WTC11 (cell line): ENCODE measurements around the gene RASD1. TPM values are rescaled to one million over a fixed set of nuclear protein-coding genes. Genes with fewer than 3 reads are reported as not detected.
A peak's percentile ranks its signal among the peaks of the same experiment; 100 is the strongest.

Experiments
- ATAC-seq: fragments of 200-7000 bp; cut with Tn5 transposase; 2 replicates; pipeline ENCODE4 v1.10.0; 2021; ENCODE audit warnings: mild to moderate bottlenecking, moderate library complexity
- CTCF ChIA-PET: fragments of 300-600 bp; sonication (Branson Sonifier 250); formaldehyde crosslinking; loops from one replicate; lab custom pipeline; 2021; ENCODE audit warnings: antibody characterized with exemption; lab: Charles Lee
- POLR2A ChIA-PET: fragments of 350-600 bp; sonication (Branson Sonifier 250); formaldehyde crosslinking; loops from one replicate; lab custom pipeline; 2021; ENCODE audit warnings: antibody characterized with exemption; lab: Charles Lee
- DNase-seq: peaks from one replicate; pipeline ENCODE4 v3.0.0; 2021; ENCODE audit warnings: low spot score
- H3K27ac Mint-ChIP-seq: 2 replicates; pipeline ENCODE4 v1.8.0; 2021; ENCODE audit warnings: mixed read lengths
- H3K27me3 Mint-ChIP-seq: 2 replicates; pipeline ENCODE4 v1.8.0; 2021; ENCODE audit warnings: low read depth, mild to moderate bottlenecking, moderate library complexity, mixed read lengths
- H3K36me3 Mint-ChIP-seq: 2 replicates; pipeline ENCODE4 v1.8.0; 2021; ENCODE audit warnings: mixed read lengths
- H3K4me1 Mint-ChIP-seq: 2 replicates; pipeline ENCODE4 v1.8.0; 2022; ENCODE audit warnings: mixed read lengths
- H3K4me3 Mint-ChIP-seq: 2 replicates; pipeline ENCODE4 v1.8.0; 2021; ENCODE audit warnings: mild to moderate bottlenecking, moderate library complexity, mixed read lengths
- H3K9me3 Mint-ChIP-seq: 2 replicates; pipeline ENCODE4 v1.8.0; 2021; ENCODE audit warnings: mixed read lengths
- CBFB ChIP-seq: sonication (generic); formaldehyde crosslinking; IDR thresholded peaks from 2 replicates; pipeline ENCODE4 v1.8.1; 2022; ENCODE audit warnings: mild to moderate bottlenecking, low read depth, missing genetic modification reagents
- CREB1 ChIP-seq: sonication (generic); formaldehyde crosslinking; IDR thresholded peaks from 2 replicates; pipeline ENCODE4 v1.8.0; 2023; ENCODE audit warnings: mild to moderate bottlenecking, missing genetic modification reagents
- CREM ChIP-seq: sonication (generic); formaldehyde crosslinking; IDR thresholded peaks from 2 replicates; pipeline ENCODE4 v1.8.1; 2022; ENCODE audit warnings: mild to moderate bottlenecking, missing genetic modification reagents, moderate library complexity
- CTCF ChIP-seq: fragments of 200-600 bp; IDR thresholded peaks from 2 replicates; pipeline ENCODE4 v1.8.0; 2022; ENCODE audit warnings: antibody characterized with exemption
- E2F4 ChIP-seq: sonication (generic); formaldehyde crosslinking; IDR thresholded peaks from 2 replicates; pipeline ENCODE4 v1.8.1; 2022; ENCODE audit warnings: low read depth, mild to moderate bottlenecking, moderate library complexity, missing genetic modification reagents, borderline replicate concordance
- E2F5 ChIP-seq: sonication (generic); formaldehyde crosslinking; IDR thresholded peaks from 2 replicates; pipeline ENCODE4 v1.8.1; 2022; ENCODE audit warnings: mild to moderate bottlenecking, moderate library complexity, missing genetic modification reagents
- ELF4 ChIP-seq: sonication (generic); formaldehyde crosslinking; IDR thresholded peaks from 2 replicates; pipeline ENCODE4 v1.8.1; 2022; ENCODE audit warnings: low read depth, mild to moderate bottlenecking, moderate library complexity, missing genetic modification reagents
- GRHL2 ChIP-seq: fragments of 250-450 bp; sonication (Bioruptor Pico); IDR thresholded peaks from 2 replicates; pipeline ENCODE4 v1.8.0; 2022; ENCODE audit warnings: mild to moderate bottlenecking, moderate library complexity; ENCODE audit not compliant: insufficient replicate concordance, severe bottlenecking
- IRF2 ChIP-seq: sonication (generic); formaldehyde crosslinking; IDR thresholded peaks from 2 replicates; pipeline ENCODE4 v1.8.0; 2022; ENCODE audit warnings: low read depth, missing genetic modification reagents, borderline replicate concordance
- MXD4 ChIP-seq: fragments of 250-450 bp; sonication (Bioruptor Pico); IDR thresholded peaks from 2 replicates; pipeline ENCODE4 v1.8.0; 2021; ENCODE audit warnings: mild to moderate bottlenecking, moderate library complexity, borderline replicate concordance
- NR3C1 ChIP-seq: sonication (generic); formaldehyde crosslinking; conservative IDR thresholded peaks from 2 replicates; pipeline ENCODE4 v1.8.1; 2023; ENCODE audit warnings: low read depth, mild to moderate bottlenecking, missing genetic modification reagents
- PRRX2 ChIP-seq: fragments of 250-450 bp; sonication (Bioruptor Pico); IDR thresholded peaks from 2 replicates; pipeline ENCODE4 v1.8.0; 2021; ENCODE audit warnings: mild to moderate bottlenecking
- SMAD3 ChIP-seq: sonication (generic); formaldehyde crosslinking; IDR thresholded peaks from 2 replicates; pipeline ENCODE4 v1.8.0; 2022; ENCODE audit warnings: missing genetic modification reagents, mild to moderate bottlenecking, borderline replicate concordance
- SP1 ChIP-seq: sonication (generic); formaldehyde crosslinking; conservative IDR thresholded peaks from 2 replicates; pipeline ENCODE4 v1.8.1; 2022; ENCODE audit warnings: missing genetic modification reagents
- STAT6 ChIP-seq: sonication (generic); formaldehyde crosslinking; conservative IDR thresholded peaks from 2 replicates; pipeline ENCODE4 v1.8.1; 2023; ENCODE audit warnings: mild to moderate bottlenecking, low read depth, missing genetic modification reagents, moderate library complexity
- TEAD1 ChIP-seq: sonication (generic); formaldehyde crosslinking; IDR thresholded peaks from 2 replicates; pipeline ENCODE4 v1.8.0; 2022; ENCODE audit warnings: mild to moderate bottlenecking, missing genetic modification reagents
- ZNF138 ChIP-seq: sonication (generic); formaldehyde crosslinking; conservative IDR thresholded peaks from 2 replicates; pipeline ENCODE4 v1.8.1; 2022; ENCODE audit warnings: mild to moderate bottlenecking, moderate library complexity, missing genetic modification reagents
- ZNF263 ChIP-seq: sonication (generic); formaldehyde crosslinking; IDR thresholded peaks from 2 replicates; pipeline ENCODE4 v1.8.1; 2022; ENCODE audit warnings: low read depth, mild to moderate bottlenecking, moderate library complexity, missing genetic modification reagents
- ZNF416 ChIP-seq: fragments of 250-450 bp; sonication (Bioruptor Pico); IDR thresholded peaks from 2 replicates; pipeline ENCODE4 v1.9.0; 2021; ENCODE audit warnings: mild to moderate bottlenecking, inconsistent platforms
- ZNF532 ChIP-seq: fragments of 250-450 bp; sonication (Bioruptor Pico); IDR thresholded peaks from 2 replicates; pipeline ENCODE4 v1.9.0; 2021; ENCODE audit warnings: mild to moderate bottlenecking, borderline replicate concordance
- total RNA-seq: library from RNA; stranded (reverse); gene quantifications from 3 replicates; pipeline ENCODE4 v1.2.3, GENCODE V29; 2021

Gene RASD1
- total RNA-seq, 1 experiment from 2014 or later = 5.1 TPM

- ATAC-seq = no peak
- Mint-ChIP-seq H3K27me3 (no peaks in the 10 kb centered on the region; the same call in 1 of the 2 replicates), H3K27ac (peak overlapping the region; percentile 45; the same call in 1 of the 2 replicates), H3K4me3 (no peak overlapping the region), H3K9me3 (no peaks in the 10 kb centered on the region), H3K36me3 (no peaks in the 10 kb centered on the region), H3K4me1 (peaks cover 8% of the 10 kb centered on the region)
- TF ChIP-seq ZNF263 (CRISPR knock-in tag) (no peak), E2F5 (no peak), SMAD3 (no peak), CTCF (no peak), CBFB (CRISPR knock-in tag) (no peak), ZNF138 (CRISPR knock-in tag) (no peak), MXD4 (no peak), STAT6 (CRISPR knock-in tag) (no peak), CREB1 (CRISPR knock-in tag) (no peak), E2F4 (CRISPR knock-in tag) (no peak), CREM (CRISPR knock-in tag) (no peak), GRHL2 (CRISPR knock-in tag) (no peak), TEAD1 (CRISPR knock-in tag) (no peak)
- no peak for DNase-seq
- POLR2A ChIA-PET = no interaction called here
- CTCF ChIA-PET = interaction anchor here (0.9 to 1.4 kb wide), 3 partner anchors 14 to 40 kb away, joined by 4 to 7 read pairs (median 5); partner anchors contain the start of gene RASD1
These were observed 40.5 kb upstream of the RASD1 start for GRCh38 chr17:17536702-17537101.

- no peaks in the 10 kb centered on the region for H3K36me3 Mint-ChIP-seq
- ChIA-PET CTCF (interaction anchor here (1.3 to 1.4 kb wide), 2 partner anchors 35 to 39 kb away, joined by 5 to 7 read pairs; partner anchors contain the start of gene RASD1), POLR2A (no interaction called here)
- H3K27me3 Mint-ChIP-seq = no peaks in the 10 kb centered on the region; the same call in 1 of the 2 replicates
- no peak for ATAC-seq
- TF ChIP-seq ZNF416 (CRISPR knock-in tag) (no peak), SP1 (CRISPR knock-in tag) (no peak), NR3C1 (CRISPR knock-in tag) (no peak), ZNF532 (CRISPR knock-in tag) (no peak), PRRX2 (no peak), E2F5 (no peak), ELF4 (CRISPR knock-in tag) (no peak), IRF2 (CRISPR knock-in tag) (no peak)
- H3K4me3 Mint-ChIP-seq = no peak overlapping the region
- H3K27ac Mint-ChIP-seq = no peak overlapping the region
- no peaks in the 10 kb centered on the region for H3K9me3 Mint-ChIP-seq
- DNase-seq = no peak
- H3K4me1 Mint-ChIP-seq = peaks cover 8% of the 10 kb centered on the region
These were observed 39.8 kb upstream of the RASD1 start for GRCh38 chr17:17535957-17536356.
